HG02938 (cell line): ENCODE data around the gene MED9.

Source experiments
- ATAC-seq: cut with Tn5 transposase; IDR thresholded peaks from one replicate; pipeline ENCODE4 v1.9.1; 2021; ENCODE audit warnings: mild to moderate bottlenecking, moderate library complexity; ENCODE audit not compliant: unreplicated experiment

The MED9 gene

DNA sequence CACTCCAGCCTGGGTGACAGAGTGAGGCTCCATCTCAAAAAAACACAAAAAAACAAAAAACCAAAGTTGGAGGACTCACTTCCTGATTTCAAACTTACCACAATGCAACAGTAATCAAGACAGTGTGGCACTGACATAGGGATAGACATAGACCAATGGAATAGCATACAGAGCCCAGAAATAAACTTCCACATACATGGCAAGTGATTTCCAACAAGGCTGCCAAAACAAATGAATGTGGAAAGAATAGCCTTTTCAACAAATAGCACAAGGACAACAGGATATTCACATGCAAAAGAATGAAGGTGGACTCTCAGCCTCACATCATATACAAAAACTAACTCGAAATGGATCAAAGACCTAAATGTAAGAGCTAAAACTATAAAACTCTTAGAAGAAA, 56.2 kb downstream of the MED9 start:
- no peak for ATAC-seq

DNA sequence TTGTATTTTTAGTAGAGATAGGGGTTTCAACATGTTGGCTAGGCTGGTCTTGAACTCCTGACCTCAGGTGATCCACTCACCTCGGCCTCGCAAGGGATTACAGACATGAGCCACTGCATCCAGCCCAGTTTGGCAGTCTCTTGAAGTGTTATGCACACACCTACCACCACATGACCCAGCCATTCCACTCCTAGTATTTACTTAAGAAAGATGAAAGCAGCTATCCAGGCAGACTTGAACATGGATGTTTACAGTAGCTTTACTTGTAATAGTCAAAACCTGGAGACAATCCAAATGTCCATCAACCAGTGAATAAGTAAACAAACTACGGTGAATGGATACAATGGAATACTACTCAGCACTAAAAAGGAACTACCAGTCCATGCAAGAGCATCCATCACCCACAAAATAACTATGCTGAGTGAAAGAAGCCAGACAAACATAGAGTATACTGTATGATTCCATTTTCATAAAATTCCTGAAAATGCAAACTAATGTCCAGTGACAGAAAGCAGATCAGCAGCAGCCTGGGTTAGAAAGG, 57.2 kb downstream of the MED9 start:
- no peak for ATAC-seq

DNA sequence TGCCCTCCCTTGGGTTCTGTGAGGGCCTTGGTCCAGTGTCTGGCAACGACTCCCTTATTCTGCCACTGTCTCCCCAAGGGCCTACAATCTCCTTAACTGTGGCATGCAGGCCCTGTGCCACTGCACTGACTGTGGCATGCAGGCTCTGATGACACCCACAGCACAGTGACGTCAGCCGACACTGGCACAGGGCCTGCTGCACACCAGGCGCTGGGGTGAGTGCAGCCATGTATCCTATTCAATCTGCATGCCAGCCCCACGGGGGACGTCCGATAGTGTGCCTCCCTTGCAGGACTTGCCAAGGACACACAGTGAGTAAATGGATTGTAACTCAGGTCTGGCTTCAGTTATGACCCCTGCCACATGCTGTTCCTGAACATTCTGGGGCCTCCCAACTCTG, 59.2 kb downstream of the MED9 start:
- no peak for ATAC-seq

DNA sequence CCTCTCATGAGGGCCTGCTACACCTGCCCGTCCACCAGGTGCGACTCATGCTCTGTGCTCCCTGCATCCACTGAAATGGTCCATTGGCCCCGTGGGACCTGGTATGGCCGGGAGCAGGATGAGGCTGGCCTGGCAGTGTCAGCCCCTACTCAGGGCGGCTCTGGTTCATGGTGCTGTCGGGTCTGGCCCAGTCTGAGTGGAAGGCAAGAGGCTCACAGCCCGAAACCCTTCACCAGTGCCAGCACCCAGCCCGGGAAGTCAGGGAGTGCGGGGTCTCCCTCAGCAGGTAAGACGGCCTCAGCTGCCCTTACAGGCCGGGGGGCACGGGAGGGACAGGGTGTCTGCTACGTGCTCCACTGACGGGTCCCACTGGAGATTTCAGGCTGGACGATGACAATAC, 59.9 kb downstream of the MED9 start:
- no peak for ATAC-seq

DNA sequence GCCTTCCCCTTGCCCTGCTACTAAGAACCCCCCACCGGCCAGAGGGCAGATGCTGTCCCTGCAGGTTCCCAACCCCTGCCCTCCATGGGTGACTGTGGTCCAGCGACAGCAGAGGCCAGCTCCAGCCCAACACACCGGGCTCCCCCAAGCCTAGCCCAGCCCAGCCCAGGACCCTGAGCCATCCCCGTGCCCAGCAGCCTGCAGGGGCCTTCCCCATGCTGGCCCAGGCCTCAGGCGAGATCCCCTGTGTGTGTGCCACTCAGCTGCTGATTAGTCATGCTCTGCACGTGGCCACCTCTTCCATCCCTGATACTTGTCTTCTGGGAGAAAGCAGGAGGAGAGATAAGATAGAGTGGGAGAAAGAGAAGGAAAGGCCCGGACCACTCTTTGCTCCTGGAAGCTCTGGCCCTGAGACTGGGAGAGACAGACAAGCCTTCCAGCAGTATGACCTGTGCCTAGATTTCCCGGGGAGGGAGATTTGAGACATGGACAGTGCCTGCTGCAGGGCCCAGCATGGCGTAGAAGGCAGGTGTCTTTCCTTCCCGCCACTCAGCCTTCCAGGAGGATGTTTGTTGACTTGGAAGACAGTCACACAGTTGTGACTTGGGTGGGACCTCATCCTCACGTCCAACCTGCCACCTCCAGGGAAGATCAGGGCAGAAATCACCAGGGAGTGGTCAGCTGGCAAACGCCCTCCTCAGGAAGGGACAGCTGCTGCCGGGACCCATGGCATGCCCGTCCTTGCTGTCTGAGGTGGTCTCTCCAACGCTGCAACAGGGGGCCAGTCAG, 60.7 kb downstream of the MED9 start:
- ATAC-seq, result no peak

DNA sequence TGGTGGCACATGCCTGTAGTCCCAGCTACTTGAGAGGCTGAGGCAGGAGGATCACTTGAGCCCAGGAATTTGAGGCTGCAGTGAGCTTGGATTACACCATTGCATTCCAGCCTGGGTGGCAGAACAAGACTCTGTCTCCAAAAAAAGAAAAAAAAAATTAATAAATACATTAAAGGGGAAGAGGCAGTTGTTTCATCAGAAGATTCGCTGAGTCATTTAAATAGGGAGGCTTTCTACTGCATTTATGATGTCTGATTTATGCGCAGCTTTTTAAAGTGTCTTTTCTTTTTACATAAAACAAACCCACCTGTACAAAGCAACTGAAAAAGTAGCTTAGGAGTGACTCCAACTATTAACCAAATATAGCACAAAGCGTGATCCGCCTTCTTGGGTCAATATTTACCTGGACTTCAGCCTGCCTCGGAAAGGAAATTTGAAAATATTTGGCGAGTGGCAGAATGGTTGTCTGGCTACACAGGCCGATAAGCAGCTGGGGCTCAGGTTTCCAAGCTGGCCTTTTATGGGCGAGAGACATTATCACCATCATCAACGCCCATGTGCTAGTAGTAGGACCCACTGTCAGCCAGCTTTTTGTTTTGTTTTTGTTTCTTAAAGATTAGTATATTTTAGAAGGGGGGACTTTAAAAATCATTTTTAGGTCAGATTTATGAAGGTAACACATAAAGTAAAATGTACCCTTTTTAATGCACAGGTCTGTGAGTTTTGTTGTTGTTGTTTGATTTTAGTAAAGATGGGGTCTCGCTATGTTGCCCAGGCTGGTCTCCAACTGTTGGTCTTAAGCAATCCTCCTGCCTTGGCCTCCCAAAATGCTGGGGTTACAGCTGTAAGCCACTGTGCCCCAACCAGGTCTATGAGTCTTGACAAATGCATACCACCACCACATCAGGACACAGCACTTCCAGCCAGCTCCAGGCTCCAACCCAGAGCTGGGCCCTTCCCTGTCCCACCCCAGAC, 61.9 kb downstream of the MED9 start:
- no peak for ATAC-seq

DNA sequence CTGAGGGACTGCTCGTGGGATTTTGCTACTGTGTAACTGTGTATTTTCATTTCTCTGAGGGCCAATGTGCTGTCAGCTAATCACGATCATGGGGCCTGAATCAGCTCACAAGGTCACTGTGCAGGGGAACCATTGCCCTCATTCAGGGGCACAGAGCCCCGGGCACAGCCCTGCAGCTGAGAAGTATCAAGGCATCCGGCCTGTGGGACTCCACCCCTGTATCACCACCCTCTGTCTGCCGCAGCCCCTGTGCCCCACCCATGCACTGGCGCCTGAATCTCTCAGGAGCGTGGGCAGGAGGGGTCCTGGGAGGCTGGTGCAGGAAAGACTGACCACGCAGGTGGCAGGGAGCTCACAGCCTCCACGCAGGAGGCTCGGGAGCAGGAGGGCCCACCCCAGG, 62.8 kb downstream of the MED9 start:
- ATAC-seq, result no peak

DNA sequence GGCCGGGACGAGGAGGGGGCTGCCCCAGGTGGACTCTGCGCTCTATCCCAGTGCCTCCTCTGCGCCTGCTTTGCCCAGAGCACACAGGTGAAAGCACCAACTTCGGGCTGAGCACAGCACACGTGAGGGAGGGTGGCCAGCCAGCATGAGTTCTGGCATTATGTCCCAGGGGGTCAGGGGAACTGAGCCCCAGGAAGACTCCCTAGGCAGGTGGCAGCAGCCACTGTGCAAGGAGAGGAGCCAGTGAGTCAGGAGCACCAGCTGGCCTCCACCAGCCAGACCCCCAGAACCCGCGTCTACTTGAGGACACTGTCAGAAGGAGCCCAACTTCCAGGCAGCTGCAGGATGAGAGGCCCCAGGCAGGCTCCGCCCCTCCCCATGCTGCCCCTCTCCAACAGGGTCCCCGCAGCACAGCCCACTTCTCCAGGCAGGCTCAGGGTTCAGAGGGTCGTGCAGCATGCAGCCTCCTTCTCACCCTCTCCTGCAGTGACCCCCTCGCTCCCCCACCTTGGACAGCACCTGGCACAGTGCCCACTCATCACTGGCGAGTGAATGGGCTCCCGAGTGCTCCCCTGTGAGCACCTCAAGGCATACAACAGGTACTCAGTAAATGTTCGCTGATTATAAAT, 63.6 kb downstream of the MED9 start:
- no peak for ATAC-seq

DNA sequence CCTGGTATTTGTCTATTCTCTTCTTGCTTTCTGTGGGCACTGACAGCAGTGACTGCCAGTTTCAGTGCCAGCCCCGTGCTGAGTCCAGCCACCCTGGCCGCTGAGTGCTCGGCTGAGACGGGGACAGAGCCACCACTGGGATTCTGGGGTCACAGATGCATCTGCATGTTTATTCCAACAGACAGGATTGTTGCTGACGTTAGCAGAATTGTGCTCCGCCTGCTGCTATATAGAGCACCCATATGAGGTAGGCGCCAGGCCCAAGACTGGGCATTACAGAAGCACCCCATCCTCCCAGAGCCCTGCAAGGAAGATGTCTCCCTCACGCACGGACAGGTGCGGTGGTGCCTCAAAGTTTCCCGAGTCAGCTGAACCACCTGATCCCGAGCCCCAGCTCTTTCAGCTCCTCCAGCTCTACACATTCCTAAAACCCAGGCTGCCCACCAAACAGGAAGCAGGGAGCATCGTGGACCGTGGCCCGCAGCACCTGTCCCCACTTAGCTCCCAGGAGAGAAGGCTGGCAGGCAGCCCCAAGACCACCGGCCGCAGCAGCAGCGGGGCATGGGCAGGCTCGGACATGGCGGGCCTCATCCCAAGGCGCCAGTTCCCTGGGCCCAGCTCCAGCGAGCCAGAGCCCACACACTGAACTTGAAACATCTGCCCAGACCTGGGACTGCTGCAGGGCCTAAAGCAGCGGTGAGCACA, 64.3 kb downstream of the MED9 start:
- no peak for ATAC-seq

DNA sequence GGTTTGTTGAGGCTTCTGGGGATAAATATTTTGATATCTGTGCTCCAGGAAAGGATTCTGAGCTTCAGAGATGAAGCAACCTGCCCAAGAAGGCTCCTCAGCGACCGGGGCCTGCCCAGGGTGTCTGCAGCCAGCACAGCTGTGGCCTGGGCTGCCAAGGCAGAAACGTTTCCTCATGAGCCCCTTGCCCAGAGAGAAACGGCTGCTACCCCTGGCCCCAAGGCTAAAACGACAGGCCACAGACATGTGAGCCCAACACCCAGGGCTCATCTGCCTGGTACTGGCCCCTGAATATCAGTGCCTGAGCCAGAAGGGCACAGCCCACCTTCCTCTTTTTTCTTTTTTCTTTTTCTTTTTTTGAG, 64.8 kb downstream of the MED9 start:
- ATAC-seq, result no peak
